K562 (cell line): ENCODE data around the gene DCTN2.

Source experiments
- BRD4 ChIP-seq: fragments of 200-600 bp; sonication (generic); IDR thresholded peaks from 2 replicates; pipeline ENCODE4 v1.6.1; 2017; ENCODE audit warnings: inconsistent platforms
- CTCF ChIP-seq, 3 experiments: IDR thresholded peaks in 2 of 3; conservative IDR thresholded peaks in 1 of 3; 2 replicates each; pipeline ENCODE4 v1.5.1; 2011 to 2012; ENCODE audit warnings: low read length in 3 of 3, mild to moderate bottlenecking in 3 of 3, control low read depth in 2 of 3, improper control_type of control experiment in 1 of 3, inconsistent platforms in 1 of 3, low read depth in 1 of 3, mixed read lengths in 1 of 3, moderate library complexity in 1 of 3; ENCODE audit not compliant: insufficient read depth in 2 of 3
- EP300 ChIP-seq: IDR thresholded peaks from 2 replicates; pipeline ENCODE4 v1.6.1; 2012; ENCODE audit warnings: low read length, improper control_type of control experiment
- FOXK1 ChIP-seq: sonication (generic); formaldehyde crosslinking; IDR thresholded peaks from 2 replicates; pipeline ENCODE4 v1.8.0; 2022; ENCODE audit warnings: missing genetic modification reagents, mild to moderate bottlenecking, borderline replicate concordance
- HMGXB4 ChIP-seq: sonication (generic); formaldehyde crosslinking; IDR thresholded peaks from 2 replicates; pipeline ENCODE4 v1.8.1; 2023; ENCODE audit warnings: mild to moderate bottlenecking, missing genetic modification reagents
- HNRNPH1 ChIP-seq: fragments of 200-400 bp; formaldehyde crosslinking; optimal IDR thresholded peaks from 2 replicates; pipeline ENCODE3; 2017; ENCODE audit warnings: low read depth, mild to moderate bottlenecking, low read length, moderate library complexity
- MNT ChIP-seq, 2 experiments: fragments of 450-650 bp; conservative IDR thresholded peaks; 2 replicates each; pipeline ENCODE4 v1.6.1; 2017; ENCODE audit warnings: mild to moderate bottlenecking in 2 of 2, moderate library complexity in 2 of 2
- POLR2A ChIP-seq: fragments of 450-650 bp; conservative IDR thresholded peaks from 2 replicates; pipeline ENCODE4 v1.6.1; 2016
- USF1 ChIP-seq: sonication (generic); formaldehyde crosslinking; IDR thresholded peaks from 2 replicates; pipeline ENCODE4 v1.9.0; 2022; ENCODE audit warnings: mild to moderate bottlenecking, missing genetic modification reagents
- USF2 ChIP-seq: sonication (generic); formaldehyde crosslinking; IDR thresholded peaks from 2 replicates; pipeline ENCODE4 v1.5.0; 2020; ENCODE audit warnings: missing genetic modification reagents
- YY1 ChIP-seq, 3 experiments: IDR thresholded peaks; 2 replicates each; pipeline ENCODE4 v1.6.1; 2011; ENCODE audit warnings: low read length in 2 of 3, mild to moderate bottlenecking in 2 of 3, moderate library complexity in 2 of 3, borderline replicate concordance in 1 of 3, control low read depth in 1 of 3, low read depth in 1 of 3; ENCODE audit not compliant: insufficient read depth in 3 of 3, insufficient replicate concordance in 2 of 3, control insufficient read depth in 1 of 3, insufficient read length in 1 of 3; ENCODE audit errors: extremely low read depth in 1 of 3
- ZBTB33 ChIP-seq: sonication (generic); formaldehyde crosslinking; IDR thresholded peaks from 2 replicates; pipeline ENCODE4 v1.8.1; 2023; ENCODE audit warnings: mild to moderate bottlenecking, missing genetic modification reagents
- ZNF76 ChIP-seq: fragments of 250-450 bp; sonication (Bioruptor Pico); IDR thresholded peaks from 2 replicates; pipeline ENCODE4 v1.4.0; 2020; ENCODE audit warnings: mild to moderate bottlenecking, moderate library complexity, borderline replicate concordance

- TF ChIP-seq HMGXB4 (CRISPR knock-in tag): no peak
- TF ChIP-seq BRD4: no peak
- TF ChIP-seq EP300: no peak
- no peak for TF ChIP-seq POLR2A
- no peak for TF ChIP-seq MNT (conservative IDR thresholded peaks at IDR 0.05)
- TF ChIP-seq USF2 (CRISPR knock-in tag): no peak
- TF ChIP-seq USF1 (CRISPR knock-in tag): no peak
- TF ChIP-seq YY1 (IDR thresholded peaks at IDR 0.05; ENCODE audit: borderline replicate concordance in 1 of 3, control insufficient read depth in 1 of 3, extremely low read depth in 1 of 3, insufficient read depth in 3 of 3, insufficient read length in 1 of 3, insufficient replicate concordance in 2 of 3, low read depth in 1 of 3, low read length in 2 of 3): no peak
- no peak for TF ChIP-seq ZNF76 (CRISPR knock-in tag)
- TF ChIP-seq CTCF (IDR thresholded peaks at IDR 0.05 in 2 of 3, conservative IDR thresholded peaks at IDR 0.05 in 1 of 3; ENCODE audit: insufficient read depth in 2 of 3, low read depth in 1 of 3, low read length in 3 of 3): no peak
- TF ChIP-seq HNRNPH1: no peak
- TF ChIP-seq ZBTB33: no peak
- no peak for TF ChIP-seq FOXK1 (CRISPR knock-in tag)
Measured at GRCh38 chr12:57568838-57569237, 21.8 kb upstream of the DCTN2 start.
